ENCODE measurements around the gene TBC1D32. TPM values are rescaled to one million over a fixed set of nuclear protein-coding genes. Genes with fewer than 3 reads are reported as not detected.
"Not testable (repeated sequence)": the region's sequence is repeated elsewhere in the genome, so short reads cannot be mapped to it uniquely, and the experiment has no call there.

The TBC1D32 gene
- polyA plus RNA-seq, 4 donors = 12.9 to 22.4 (median 15.5) TPM

- DNase-seq (ENCODE audit: low read depth in 4 of 4, low spot score in 2 of 4) = no peak
Measured at GRCh38 chr6:121330516-121330915, 3.8 kb downstream of the TBC1D32 start.

DNA sequence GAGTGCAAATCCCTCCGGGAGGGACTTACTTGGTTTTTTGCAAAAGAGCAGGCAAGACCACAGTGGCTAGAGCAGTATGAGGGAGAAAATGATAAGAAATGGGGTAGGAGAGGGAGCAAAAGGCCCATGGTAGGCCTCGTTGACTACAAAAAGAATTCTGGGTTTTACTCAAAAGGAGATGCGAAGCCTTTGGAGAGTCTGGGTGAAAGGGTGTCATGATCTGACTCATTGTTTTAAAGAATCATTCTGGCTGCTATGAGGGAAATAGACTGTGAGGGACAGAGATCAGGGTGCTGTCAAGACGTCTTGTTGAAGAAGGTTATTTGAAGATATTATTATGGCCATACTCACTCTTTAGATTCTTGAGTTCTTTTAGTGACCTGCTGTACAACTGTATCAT is 13.0 kb downstream of the TBC1D32 start:
- no peak for DNase-seq (ENCODE audit: low read depth in 4 of 4, low spot score in 2 of 4)

DNA sequence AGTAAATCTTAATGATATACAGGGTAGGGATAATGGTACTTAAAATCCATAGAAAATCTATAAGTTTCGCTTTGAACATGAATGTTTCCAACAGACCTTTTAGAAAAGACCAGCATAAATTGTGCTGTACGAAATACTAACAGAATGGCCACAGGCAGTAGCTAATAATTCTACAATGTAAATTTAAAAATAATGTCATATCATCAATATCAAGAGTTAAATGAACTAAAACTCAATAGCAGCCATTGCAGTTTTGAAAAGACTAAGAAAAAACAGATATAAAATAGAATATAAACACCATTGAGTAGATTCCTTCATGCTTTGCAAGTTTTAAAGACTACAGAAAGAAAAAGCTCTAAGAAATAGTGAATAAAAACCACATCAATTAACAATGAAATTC is 14.7 kb downstream of the TBC1D32 start:
- no peak for DNase-seq (ENCODE audit: low read depth in 4 of 4, low spot score in 2 of 4)

DNA sequence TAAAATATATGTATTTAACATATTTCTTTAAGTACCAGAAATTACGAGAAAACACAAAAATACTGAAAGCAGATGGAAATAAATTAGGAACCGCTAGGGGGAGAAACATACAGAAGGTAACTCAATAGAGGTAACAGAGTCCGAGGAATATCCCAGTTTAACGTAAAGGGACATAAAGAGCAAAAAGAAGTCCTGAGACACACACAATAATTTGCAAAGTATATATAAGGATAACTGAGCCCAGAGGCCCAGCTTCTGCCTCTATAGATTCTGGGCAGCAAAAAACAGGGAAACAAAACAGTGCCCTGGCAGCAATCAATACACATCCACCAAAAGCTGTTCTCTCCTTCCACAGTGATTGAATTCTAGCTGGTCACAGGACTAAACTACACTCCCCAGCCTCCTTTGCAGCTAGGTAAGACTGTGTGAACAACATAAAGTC is 15.1 kb downstream of the TBC1D32 start:
- DNase-seq (ENCODE audit: low read depth in 4 of 4, low spot score in 2 of 4) = no peak

DNA sequence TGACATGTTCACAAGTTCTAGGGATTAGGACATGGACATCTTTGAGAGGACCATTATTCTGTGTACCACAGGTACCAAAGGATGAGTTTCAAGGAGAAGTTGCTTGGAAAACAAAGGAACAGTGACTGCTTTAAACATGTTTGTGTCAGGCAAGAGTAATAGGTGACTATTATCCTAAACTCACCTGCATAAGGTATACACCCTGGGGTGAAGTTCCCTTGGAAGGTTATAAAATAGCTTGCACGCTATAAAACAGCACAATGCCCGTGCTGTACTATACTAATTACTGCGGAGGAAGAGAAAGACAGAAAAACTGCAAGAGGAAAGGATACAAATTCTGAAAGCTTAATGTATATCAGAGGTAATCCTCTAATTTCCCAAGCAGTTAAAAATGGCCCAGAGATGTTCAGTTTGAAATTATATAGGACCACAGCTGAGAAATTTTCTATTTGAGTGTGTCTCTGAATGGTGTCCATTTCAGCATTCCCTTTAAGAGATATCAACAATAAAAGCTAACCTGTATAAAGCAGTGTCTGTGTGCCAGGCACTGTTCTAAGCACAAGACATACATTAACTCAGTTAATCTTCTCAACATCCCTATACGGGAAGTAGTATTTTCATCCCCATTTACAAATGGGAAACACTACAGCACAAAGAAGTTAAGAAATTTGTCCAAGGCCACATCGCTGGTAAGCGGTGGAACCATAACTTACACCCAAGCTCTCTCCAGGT is 19.7 kb downstream of the TBC1D32 start:
- DNase-seq (ENCODE audit: low read depth in 4 of 4, low spot score in 2 of 4) = no peak

DNA sequence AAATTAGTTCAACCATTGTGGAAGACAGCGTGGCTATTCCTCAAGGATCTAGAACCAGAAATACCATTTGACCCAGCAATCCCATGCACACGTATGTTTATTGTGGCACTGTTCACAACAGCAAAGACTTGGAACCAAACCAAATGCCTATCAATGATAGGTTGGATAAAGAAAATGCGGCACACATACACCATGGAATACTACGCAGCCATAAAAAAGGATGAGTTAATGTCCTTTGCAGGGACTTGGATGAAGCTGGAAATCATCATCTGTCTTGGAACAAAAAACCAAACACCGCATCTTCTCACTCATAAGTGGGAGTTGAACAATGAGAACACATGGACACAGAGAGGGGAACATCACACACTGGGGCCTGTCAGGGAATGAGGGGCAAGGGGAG is 22.5 kb downstream of the TBC1D32 start:
- DNase-seq (ENCODE audit: low read depth in 4 of 4, low spot score in 2 of 4) = not testable (repeated sequence)

DNA sequence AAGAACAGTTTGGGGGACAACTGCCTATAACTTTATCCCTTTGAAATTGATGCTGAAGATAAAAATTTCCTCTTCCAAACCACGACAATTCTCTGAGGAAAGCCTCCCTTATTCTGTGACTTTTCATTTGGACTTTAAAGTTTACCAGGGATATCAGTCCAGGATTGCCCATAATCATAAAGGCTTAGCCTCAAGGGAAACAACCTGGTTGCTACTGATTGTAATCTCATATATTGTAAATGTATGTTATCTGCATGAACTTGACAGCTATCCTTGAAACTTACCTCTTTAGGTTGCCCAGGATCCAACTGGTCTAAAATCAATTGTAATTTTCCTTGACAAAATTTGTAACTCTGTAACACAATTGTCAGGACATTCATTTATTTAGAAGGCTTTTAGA is 23.8 kb downstream of the TBC1D32 start:
- DNase-seq (ENCODE audit: low read depth in 4 of 4, low spot score in 2 of 4) = no peak

GRCh38 chr6:121309768-121310469 is 24.4 kb downstream of the TBC1D32 start:
- DNase-seq (ENCODE audit: low read depth in 4 of 4, low spot score in 2 of 4) = no peak

- DNase-seq (ENCODE audit: low read depth in 4 of 4, low spot score in 2 of 4) = peak in 1 of 4 donors; percentile 28
Measured at GRCh38 chr6:121305957-121306607, 28.2 kb downstream of the TBC1D32 start.

- no peak for DNase-seq (ENCODE audit: low read depth in 4 of 4, low spot score in 2 of 4)
Measured at GRCh38 chr6:121302882-121303281, 31.4 kb downstream of the TBC1D32 start.

- not testable (repeated sequence) for DNase-seq (ENCODE audit: low read depth in 4 of 4, low spot score in 2 of 4)
Measured at GRCh38 chr6:121301156-121301555, 33.1 kb downstream of the TBC1D32 start.

DNA sequence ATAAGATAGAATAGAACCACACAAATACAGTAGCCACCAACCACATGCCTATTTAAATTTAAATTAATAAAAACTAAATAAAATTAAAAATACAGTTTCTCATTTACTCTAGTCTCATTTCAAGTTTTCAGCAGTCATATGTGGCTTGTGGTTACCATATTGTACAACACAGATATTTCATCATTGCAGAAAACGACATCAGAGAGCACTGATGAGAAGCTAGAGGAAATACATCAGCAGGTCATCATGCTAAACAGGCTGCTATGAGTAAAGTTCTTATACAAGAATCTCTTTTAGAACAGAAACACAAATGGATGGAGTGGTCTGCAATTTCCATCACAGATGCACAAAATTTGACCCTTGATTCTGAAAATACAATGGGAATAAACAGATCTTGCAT is 36.6 kb downstream of the TBC1D32 start:
- no peak for DNase-seq (ENCODE audit: low read depth in 4 of 4, low spot score in 2 of 4)

DNA sequence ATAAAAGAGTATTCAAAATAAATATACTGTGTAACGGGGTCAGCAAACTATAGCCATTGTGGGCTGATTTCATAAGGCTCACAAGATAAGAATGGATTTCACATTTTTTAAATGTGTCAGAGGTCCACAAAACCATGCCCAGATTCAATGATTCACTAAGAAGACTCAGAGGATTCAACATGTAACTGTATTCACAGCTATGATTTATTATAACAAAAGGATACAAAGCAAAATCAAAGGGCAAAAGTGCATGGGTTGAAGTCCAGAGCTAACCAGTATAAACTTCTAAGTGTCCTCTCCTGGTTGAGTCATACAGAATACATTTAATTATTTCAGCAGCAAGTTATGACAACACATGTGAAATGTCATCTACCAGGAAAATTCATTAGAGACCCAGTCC is 49.2 kb downstream of the TBC1D32 start:
- DNase-seq (ENCODE audit: low read depth in 4 of 4, low spot score in 2 of 4) = no peak

GRCh38 chr6:121274666-121275295 is 59.5 kb downstream of the TBC1D32 start:
- DNase-seq (ENCODE audit: low read depth in 4 of 4, low spot score in 2 of 4) = no peak

- no peak for DNase-seq (ENCODE audit: low read depth in 4 of 4, low spot score in 2 of 4)
Measured at GRCh38 chr6:121263742-121264141, 70.5 kb downstream of the TBC1D32 start.

GRCh38 chr6:121260651-121261102 is 73.6 kb downstream of the TBC1D32 start:
- DNase-seq (ENCODE audit: low read depth in 4 of 4, low spot score in 2 of 4) = no peak

GRCh38 chr6:121247386-121247785 is 86.9 kb downstream of the TBC1D32 start:
- DNase-seq (ENCODE audit: low read depth in 4 of 4, low spot score in 2 of 4) = no peak

DNA sequence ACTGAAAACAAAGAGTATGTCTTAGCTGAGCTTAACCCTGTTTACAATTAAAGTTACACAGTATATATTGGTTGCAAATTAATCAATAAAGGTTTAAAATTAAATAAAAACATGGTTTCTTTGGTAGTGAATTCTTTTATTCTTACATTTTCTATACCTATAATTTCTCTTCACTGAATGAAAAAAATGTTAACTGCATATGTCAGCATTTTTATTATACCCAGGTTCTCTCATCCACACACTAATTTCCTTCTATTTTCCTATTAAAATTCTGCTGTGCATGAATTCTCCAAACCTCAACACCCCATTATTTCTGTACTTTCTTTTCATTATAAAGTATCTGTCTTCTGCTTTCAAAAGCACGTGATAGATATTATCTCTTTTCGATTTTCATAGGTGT is 91.9 kb downstream of the TBC1D32 start:
- DNase-seq (ENCODE audit: low read depth in 4 of 4, low spot score in 2 of 4) = no peak

- DNase-seq (ENCODE audit: low read depth in 4 of 4, low spot score in 2 of 4) = no peak
Measured at GRCh38 chr6:121237859-121238258, 96.4 kb downstream of the TBC1D32 start.

DNA sequence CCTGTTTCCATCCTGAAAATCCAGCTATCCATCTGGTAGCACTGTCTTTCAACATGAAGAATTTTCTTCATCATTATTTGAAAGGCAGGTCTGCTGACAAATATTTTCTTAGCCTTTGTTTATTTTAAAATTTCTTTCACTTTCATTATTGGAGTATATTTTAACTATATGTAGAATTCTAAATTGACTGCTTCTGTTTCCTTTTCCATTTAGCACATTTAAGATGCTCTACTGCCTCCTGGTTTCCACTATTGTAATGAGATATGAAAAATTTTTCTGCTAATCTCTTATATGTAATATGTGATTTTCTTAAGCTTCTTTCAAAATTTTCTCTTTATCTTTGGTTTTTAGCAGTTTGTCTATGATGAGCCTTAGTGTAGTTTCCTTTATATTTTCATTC is 97.3 kb downstream of the TBC1D32 start:
- DNase-seq (ENCODE audit: low read depth in 4 of 4, low spot score in 2 of 4) = no peak

DNA sequence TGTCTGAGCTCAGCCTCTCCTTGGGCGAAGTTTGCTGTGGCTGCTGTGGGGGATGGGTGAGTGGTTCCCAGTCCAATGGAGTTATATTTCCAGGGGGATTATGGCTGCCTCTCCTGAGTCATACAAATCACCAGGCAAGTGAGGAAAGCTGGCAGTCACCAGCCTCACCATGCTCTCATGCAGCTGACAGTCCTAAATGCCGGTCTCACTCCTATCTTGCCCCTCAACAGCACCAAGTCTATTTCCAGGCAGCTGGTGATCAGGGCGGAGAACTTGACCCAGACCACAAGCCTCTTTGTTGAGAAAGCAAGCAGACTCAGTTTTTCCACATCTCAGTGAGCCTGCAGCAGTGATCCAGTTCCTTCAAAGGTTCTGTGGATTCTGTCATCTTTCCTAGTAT is 98.9 kb downstream of the TBC1D32 start:
- no peak for DNase-seq (ENCODE audit: low read depth in 4 of 4, low spot score in 2 of 4)

All from left renal cortex interstitium (tissue), 4 donors.